Upper lobe of right lung (tissue), 1 donor: Measurements from ENCODE around the gene SOX18. TPM values are rescaled to one million over a fixed set of nuclear protein-coding genes. Genes with fewer than 3 reads are reported as not detected.

Experiments used
- ATAC-seq: fragments of 200-7000 bp; cut with Tn5 transposase; one replicate; pipeline ENCODE4 v1.9.1; 2020; ENCODE audit warnings: mild to moderate bottlenecking, moderate library complexity
- DNase-seq: peaks from one replicate; pipeline ENCODE4 v3.0.0-alpha.2; 2020
- H3K27ac ChIP-seq: fragments of 200-600 bp; one replicate; pipeline ENCODE4 v1.8.0; 2022
- H3K27me3 ChIP-seq: fragments of 200-600 bp; one replicate; pipeline ENCODE4 v1.8.0; 2022; ENCODE audit warnings: mild to moderate bottlenecking
- H3K36me3 ChIP-seq: fragments of 200-600 bp; one replicate; pipeline ENCODE4 v1.8.0; 2022
- H3K4me1 ChIP-seq: fragments of 200-600 bp; one replicate; pipeline ENCODE4 v1.8.0; 2022
- H3K4me3 ChIP-seq: fragments of 200-600 bp; one replicate; pipeline ENCODE4 v1.8.0; 2022; ENCODE audit warnings: mild to moderate bottlenecking
- H3K9me3 ChIP-seq: fragments of 200-600 bp; one replicate; pipeline ENCODE4 v1.8.0; 2022
- intact Hi-C: fragments of 100-400 bp; cut with DNase I; formaldehyde crosslinking; loops from one replicate; pipeline ENCODE4 v1.11.0; 2022
- total RNA-seq: library from RNA; stranded (reverse); fragmentation: NEBNext Ultra II Directional; extraction: Animal tissue kit (Norgen Biotek cat#: 25700); gene quantifications from one replicate; pipeline ENCODE4 v1.2.1, GENCODE V29; 2021
- TF ChIP-seq, protein P1 (sequence below): fragments of 200-600 bp; IDR thresholded peaks from one replicate; pipeline ENCODE4 v1.8.0; 2022; ENCODE audit warnings: antibody characterized with exemption
- donor health status: DM: no; HTN: yes; CAD: no; lungs with severe emphysema.

Gene SOX18
- total RNA-seq, 1 donor from 2014 or later, result 135 TPM

DNA sequence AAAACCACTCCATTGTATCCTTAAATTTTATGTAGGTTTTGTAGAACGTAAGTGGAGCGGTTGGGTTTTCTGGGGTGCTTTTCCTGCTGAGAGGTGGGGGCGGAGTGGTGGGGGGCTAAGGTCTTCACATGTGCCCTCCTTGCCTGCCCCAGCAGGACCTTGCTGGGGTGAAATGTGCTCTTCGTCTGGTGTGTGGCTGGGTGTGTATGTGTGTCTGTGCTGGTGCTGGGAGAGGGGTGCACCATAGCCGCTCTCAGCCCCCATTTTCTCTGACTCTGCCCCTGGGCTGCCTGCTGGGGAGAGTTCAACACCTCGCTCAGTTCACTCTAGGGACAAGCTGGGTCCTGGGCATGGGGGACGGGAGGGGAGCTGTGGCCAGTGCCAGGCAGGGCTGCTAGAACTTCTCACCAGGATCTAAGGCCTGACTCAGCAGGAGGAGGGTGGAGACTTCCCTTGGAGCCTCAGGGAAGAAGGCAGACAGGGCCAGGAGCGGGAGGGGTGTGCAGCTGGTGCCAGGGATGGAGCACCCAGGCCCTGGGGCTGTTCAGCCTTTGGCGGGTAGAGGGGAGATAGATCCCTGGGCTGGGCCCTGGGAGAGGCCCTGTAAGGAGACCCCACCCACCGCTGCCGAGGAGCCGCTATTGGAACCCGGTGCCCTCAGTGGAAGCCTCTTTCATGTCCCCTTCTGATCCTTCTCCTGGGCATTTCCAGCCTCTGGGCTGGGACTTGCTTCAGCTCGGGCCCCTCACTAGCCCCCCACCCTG, 4.8 kb downstream of the SOX18 start:
- intact Hi-C loops, result no loop called here
- H3K27me3 ChIP-seq, result peaks cover 41% of the 10 kb centered on the region

GRCh38 chr20:64043768-64044167, 5.7 kb downstream of the SOX18 start:
- intact Hi-C loops, result no loop called here
- no peaks in the 10 kb centered on the region for H3K9me3 ChIP-seq
- H3K27me3 ChIP-seq, result peaks cover 38% of the 10 kb centered on the region
- TF ChIP-seq, protein P1, sequence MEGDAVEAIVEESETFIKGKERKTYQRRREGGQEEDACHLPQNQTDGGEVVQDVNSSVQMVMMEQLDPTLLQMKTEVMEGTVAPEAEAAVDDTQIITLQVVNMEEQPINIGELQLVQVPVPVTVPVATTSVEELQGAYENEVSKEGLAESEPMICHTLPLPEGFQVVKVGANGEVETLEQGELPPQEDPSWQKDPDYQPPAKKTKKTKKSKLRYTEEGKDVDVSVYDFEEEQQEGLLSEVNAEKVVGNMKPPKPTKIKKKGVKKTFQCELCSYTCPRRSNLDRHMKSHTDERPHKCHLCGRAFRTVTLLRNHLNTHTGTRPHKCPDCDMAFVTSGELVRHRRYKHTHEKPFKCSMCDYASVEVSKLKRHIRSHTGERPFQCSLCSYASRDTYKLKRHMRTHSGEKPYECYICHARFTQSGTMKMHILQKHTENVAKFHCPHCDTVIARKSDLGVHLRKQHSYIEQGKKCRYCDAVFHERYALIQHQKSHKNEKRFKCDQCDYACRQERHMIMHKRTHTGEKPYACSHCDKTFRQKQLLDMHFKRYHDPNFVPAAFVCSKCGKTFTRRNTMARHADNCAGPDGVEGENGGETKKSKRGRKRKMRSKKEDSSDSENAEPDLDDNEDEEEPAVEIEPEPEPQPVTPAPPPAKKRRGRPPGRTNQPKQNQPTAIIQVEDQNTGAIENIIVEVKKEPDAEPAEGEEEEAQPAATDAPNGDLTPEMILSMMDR, result no peak
- H3K36me3 ChIP-seq, result no peaks in the 10 kb centered on the region
- DNase-seq (no peak), ATAC-seq (no peak)
- H3K4me1 ChIP-seq, result peaks cover 26% of the 10 kb centered on the region
- H3K27ac ChIP-seq, result no peak overlapping the region
- H3K4me3 ChIP-seq, result no peak overlapping the region

More for the DNA sequence above, 4.8 kb downstream of the SOX18 start:
- Histone ChIP-seq H3K4me3 (no peak overlapping the region), H3K27ac (peak overlapping the region; percentile 65), H3K36me3 (no peaks in the 10 kb centered on the region), H3K4me1 (peaks cover 20% of the 10 kb centered on the region), H3K9me3 (no peaks in the 10 kb centered on the region)
- TF ChIP-seq, protein P1, result no peak
- ATAC-seq (peak; percentile 39), DNase-seq (no peak)

GRCh38 chr20:64042054-64042781, 7.2 kb downstream of the SOX18 start:
- Histone ChIP-seq H3K27ac (peak overlapping the region; percentile 77), H3K4me1 (peaks cover 40% of the 10 kb centered on the region), H3K27me3 (peaks cover 35% of the 10 kb centered on the region), H3K9me3 (no peaks in the 10 kb centered on the region), H3K4me3 (peak overlapping the region; percentile 50), H3K36me3 (no peaks in the 10 kb centered on the region)
- TF ChIP-seq, protein P1, result no peak
- ATAC-seq (no peak), DNase-seq (no peak)
- intact Hi-C loops, result no loop called here

DNA sequence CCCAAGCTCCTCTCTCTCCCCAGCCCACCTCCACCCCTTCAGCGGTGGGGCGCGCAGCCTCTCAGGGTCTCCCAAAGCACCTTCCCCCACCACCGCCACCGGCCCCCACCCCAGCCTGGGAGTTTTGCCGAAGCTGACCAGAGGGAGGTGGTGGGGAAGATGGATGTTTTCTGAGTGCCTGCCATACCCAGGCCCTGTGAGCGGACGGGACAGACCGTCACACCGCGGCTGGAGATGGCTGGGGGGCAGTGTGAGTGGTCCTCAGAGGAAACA, 7.7 kb downstream of the SOX18 start:
- ATAC-seq, result no peak
- no peaks in the 10 kb centered on the region for H3K36me3 ChIP-seq
- no peaks in the 10 kb centered on the region for H3K9me3 ChIP-seq
- H3K27me3 ChIP-seq, result peaks cover 40% of the 10 kb centered on the region
- H3K27ac ChIP-seq, result peak overlapping the region; percentile 77
- intact Hi-C loops, result no loop called here
- H3K4me3 ChIP-seq, result peak overlapping the region; percentile 50
- TF ChIP-seq, protein P1, result no peak
- peaks cover 40% of the 10 kb centered on the region for H3K4me1 ChIP-seq
- no peak for DNase-seq

GRCh38 chr20:64041040-64041780, 8.2 kb downstream of the SOX18 start:
- TF ChIP-seq, protein P1, result no peak
- no peaks in the 10 kb centered on the region for H3K9me3 ChIP-seq
- H3K27ac ChIP-seq, result peak overlapping the region; percentile 77
- DNase-seq, result no peak
- intact Hi-C loops, result no loop called here
- H3K36me3 ChIP-seq, result no peaks in the 10 kb centered on the region
- H3K4me1 ChIP-seq, result peaks cover 40% of the 10 kb centered on the region
- peaks cover 44% of the 10 kb centered on the region for H3K27me3 ChIP-seq
- peak overlapping the region; percentile 50 for H3K4me3 ChIP-seq
- no peak for ATAC-seq
